ENCODE data around the gene KRTAP13-2.

Gene KRTAP13-2

GRCh38 chr21:30372139-30372770 lies at the start of gene KRTAP13-2:
Gene KRTAP13-2, minus strand, starts transcription at chr21:30372271. Its CDS starts 58 bp downstream, at chr21:30372213.
- no peak for DNase-seq

GRCh38 chr21:30415993-30416392 lies 43.9 kb upstream of the KRTAP13-2 start:
- no peak for DNase-seq

- no peak for DNase-seq
Observed at GRCh38 chr21:30408782-30409494, 36.9 kb upstream of the KRTAP13-2 start.

DNA sequence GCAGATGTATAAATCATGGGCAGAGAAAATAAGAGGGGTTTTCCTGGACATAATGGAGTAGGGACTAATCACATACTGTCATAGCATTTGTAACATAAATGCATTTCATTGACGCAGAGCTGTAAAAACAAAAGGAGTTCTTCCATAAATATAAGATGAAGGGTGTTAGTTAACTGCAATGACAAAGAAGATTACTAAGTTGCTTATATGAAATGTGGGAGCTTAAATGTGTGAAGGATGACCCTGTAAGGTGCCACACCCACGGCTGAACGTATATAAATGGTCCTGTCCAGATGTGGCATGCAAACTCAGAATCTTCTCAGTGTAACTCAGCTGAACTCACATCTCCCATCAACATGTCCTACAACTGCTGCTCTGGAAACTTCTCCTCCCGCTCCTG lies 23.7 kb upstream of the KRTAP13-2 start, which contains the start of gene KRTAP13-1:
TSS of gene KRTAP13-1 (plus strand) at position 301 of the 400 bp plus-strand sequence. CDS start at position 357, 56 bp downstream.
- no peak for DNase-seq

GRCh38 chr21:30391492-30392025 lies 19.5 kb upstream of the KRTAP13-2 start:
- no peak for DNase-seq

DNA sequence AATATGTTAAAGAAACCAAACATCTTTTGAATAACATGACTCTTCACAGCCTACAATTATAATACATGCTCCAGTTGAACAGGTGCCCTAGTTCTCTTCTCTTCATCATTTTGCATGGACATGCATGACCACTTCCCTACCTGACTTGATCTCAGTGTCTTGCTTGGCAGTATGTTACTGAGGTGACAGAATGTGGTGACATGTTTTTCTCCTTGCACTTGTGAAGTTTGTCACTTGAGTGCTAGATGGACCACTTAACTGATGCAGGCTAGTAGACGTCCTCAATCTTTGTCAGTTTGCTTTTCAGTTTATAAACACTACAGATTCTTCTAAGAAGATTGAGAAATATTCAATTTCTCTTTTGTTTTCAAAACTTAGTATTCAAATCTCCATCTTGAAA lies 10.1 kb upstream of the KRTAP13-2 start:
- DNase-seq = no peak

DNA sequence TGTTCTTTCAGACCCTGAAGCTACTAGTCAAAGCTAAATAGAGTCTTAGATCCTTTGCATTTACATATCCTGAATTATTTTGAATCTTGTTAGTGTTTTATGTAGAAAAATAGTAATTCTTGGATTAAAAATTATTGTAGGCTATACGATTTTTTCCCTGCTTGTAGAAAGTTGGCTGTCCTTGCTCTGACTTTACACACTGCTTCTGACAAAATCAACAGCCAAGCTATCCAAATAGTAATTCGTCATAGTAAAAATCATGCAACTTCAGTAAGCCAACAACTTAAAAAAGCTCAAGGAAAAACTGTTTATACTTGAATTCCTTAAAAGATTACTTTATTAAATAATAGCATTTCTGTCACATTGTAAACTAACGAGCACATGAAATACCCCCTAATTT lies 16.2 kb downstream of the KRTAP13-2 start:
- no peak for DNase-seq

- DNase-seq = no peak
Observed at GRCh38 chr21:30354308-30355005, 17.6 kb downstream of the KRTAP13-2 start.

- no peak for DNase-seq
Observed at GRCh38 chr21:30351534-30351933, 20.5 kb downstream of the KRTAP13-2 start.

- DNase-seq = no peak
Observed at GRCh38 chr21:30349572-30349971, 22.5 kb downstream of the KRTAP13-2 start.

- DNase-seq = no peak
Observed at GRCh38 chr21:30348506-30348905, 23.6 kb downstream of the KRTAP13-2 start, which contains the start of gene KRTAP23-1. Gene KRTAP23-1, minus strand, starts transcription at chr21:30348606. Its CDS starts 0 bp downstream, at chr21:30348606.

- no peak for DNase-seq
Observed at GRCh38 chr21:30345014-30345413, 27.1 kb downstream of the KRTAP13-2 start.

DNA sequence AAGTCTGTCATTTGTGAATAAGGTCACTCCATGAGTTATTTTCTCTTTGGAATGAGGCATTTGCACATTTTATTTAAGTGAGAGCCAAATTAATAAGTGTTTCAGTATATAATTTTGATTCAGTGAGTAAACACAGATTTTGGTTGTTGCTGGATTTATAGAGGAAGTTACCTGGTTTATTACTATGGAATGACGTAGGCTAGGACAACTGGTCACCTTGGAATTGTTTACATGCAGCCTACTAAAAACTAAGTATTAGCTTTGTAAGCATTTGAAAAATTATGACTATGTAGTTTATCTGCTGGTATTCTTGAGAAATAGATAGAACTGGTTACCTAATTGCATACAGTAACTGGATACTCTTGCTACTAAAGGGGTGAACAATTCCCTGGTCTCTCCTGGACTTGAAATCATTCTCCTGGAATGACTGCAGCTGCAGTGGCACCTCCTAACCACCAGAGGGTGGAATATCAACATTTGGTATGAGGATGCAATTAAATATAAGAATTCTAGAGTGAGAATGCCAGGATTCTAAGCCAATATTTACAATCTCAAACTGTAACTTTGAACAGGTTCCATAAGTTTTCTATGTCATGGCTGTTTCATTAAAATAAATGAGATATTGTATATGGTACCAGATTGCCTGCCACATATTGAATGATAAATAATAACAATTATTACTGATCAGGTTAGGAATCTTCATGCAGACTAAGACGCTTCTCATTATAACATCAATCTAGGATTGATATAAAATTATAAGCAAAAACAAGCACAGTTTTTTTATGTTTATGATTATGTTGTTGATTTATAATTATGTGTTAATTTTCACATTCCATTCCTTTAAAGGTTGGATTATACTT lies 31.1 kb downstream of the KRTAP13-2 start:
- DNase-seq = peak in 1 of 2 donors; percentile 23

- DNase-seq = no peak
Observed at GRCh38 chr21:30338717-30339116, 33.4 kb downstream of the KRTAP13-2 start.

DNA sequence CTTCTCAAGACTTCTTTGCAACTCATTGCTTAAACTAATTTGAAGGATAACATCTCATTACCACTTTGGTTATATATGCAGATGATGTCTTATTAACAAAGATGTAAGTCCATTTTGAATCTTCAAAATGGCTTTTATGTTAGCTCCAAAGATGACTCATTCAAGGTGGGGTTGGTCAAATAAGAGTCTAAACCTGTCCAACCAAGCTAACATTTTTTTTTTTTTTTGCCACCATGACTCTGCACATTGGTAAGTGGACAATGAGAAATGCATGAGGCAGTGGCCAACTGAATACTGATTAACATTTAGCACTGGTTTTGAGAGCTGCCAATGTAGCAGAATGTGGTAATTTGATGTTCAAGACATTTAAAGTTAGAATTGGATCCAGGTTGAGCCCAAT lies 34.3 kb downstream of the KRTAP13-2 start:
- DNase-seq = no peak

DNA sequence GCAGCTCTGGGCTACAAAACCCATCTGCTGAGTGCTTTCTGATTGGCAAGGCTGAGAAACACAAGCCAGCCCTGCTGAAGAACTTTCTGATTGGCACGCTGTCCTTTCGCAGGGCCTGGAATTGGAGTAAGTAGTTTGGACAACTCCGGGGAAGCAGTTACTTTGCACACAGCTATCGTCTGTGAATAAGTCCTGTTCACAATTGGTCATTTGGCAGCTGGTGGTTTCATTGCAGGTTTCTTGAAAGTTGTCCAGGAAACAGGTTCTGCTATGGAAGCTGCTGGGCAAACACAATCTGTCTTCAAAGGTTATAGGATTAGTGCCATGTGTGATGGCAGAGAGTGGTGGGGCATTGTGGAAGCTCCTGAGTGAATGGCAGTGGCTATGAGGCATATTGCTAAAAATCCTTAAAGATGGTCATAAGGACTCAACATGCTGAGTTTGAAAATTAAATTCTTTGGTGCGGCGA lies 34.8 kb downstream of the KRTAP13-2 start, which contains the start of gene KRTAP27-1:
TSS of gene KRTAP27-1 (minus strand) at position 419 of the 469 bp plus-strand sequence. CDS start at position 393, 26 bp downstream.
- no peak for DNase-seq

DNA sequence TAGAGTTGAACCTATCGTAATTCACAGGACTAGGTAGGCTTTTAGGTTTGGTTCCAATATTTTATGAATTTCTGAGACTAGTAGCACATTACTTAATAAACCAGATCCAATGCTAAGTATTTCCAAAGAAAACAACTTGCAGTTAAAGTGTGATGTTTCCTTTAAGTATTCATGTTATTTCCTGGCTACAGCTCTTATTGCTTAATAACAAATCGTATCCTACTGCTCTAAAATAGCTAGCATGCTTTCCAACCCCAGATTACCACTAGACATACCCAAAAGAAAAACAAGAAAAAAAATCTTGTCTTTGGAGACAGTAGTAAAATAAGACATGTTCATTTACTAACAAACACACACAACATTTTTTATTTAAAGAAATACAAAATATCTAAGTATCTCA lies 35.5 kb downstream of the KRTAP13-2 start:
- no peak for DNase-seq

- no peak for DNase-seq
Observed at GRCh38 chr21:30333736-30334135, 38.3 kb downstream of the KRTAP13-2 start.

- DNase-seq = no peak
Observed at GRCh38 chr21:30332681-30333080, 39.4 kb downstream of the KRTAP13-2 start.

DNA sequence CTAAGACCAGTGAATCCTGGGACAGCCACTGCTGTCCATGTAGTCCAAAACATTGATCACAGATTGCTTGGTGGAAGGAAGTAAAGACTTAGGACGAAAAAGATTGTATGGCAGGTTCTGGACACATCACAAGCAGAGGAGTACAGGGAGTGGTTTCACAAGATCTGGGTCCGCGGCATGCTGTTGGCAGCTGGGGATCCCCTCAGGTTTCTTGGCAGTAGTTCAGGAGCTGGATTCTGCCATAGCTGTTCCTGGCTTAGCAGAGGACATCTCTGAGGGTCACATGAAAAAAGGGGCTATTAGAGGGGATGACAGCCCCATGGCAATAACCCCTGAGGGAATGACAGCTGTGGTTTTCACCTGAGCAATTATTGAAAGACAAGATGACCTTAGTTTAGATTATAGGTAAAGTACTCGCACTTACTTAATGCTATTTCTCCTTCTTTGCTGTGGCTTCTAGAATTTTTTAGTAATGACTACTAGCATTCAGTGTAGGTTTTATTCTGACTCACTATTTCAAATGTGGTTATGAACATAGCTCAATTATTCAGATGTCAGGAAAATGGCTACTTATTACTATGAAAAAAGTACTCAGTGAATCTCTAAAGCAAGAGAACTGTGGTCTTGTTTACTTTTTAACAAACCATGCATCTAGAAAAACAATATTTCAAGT lies 42.7 kb downstream of the KRTAP13-2 start:
- DNase-seq = no peak

- DNase-seq = no peak
Observed at GRCh38 chr21:30326390-30326789, 45.7 kb downstream of the KRTAP13-2 start.

Measured in CD4-positive, alpha-beta T cell treated with Interferon alpha-2 for 1 hour (primary cell).